ENCODE results near the gene GNG12.

GNG12 gene

GRCh38 chr1:67780637-67781036 is 52.6 kb downstream of the GNG12 start:
- no peak for DNase-seq

GRCh38 chr1:67777440-67777839 is 55.8 kb downstream of the GNG12 start:
- no peak for DNase-seq

GRCh38 chr1:67777016-67777415 is 56.3 kb downstream of the GNG12 start:
- no peak for DNase-seq

DNA sequence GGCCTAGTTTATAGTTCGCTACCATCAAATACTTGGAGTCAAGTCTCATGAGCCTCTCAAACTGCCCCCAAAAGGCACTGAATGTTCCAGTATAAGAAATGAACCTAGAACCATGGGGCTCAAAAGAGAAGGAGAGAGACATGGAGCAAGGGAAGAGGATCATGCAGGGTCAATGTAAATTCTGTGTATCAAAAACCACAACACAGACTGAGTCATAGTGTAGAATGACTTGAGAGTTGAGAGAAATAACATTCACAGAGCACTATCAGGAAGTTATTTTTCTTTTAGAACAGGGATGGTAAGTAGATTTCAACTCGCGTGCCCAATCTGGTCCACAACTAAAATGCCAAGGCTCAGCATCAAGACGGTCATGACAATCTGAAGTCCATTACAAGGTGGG is 59.8 kb downstream of the GNG12 start:
- no peak for DNase-seq

DNA sequence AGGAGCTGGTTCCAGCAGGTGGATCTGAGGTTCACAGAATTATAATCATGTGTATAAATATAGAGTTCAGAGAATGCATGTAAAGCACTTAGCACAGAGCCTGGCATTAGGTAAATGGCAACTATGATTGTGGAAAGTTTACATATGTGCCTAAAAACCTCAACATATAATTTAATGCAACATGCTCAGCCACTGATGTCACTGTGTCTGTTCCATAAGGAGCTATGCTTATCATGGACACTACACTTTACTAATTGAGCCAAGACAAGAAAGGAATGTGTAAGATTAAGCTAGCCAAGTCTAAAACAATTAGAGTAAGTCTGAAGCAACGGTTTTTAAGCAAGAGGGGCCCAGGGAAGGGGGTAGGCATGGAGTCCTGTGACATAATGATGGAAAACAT is 61.5 kb downstream of the GNG12 start:
- no peak for DNase-seq

GRCh38 chr1:67771152-67771551 is 62.1 kb downstream of the GNG12 start:
- peak; percentile 46 for DNase-seq

DNA sequence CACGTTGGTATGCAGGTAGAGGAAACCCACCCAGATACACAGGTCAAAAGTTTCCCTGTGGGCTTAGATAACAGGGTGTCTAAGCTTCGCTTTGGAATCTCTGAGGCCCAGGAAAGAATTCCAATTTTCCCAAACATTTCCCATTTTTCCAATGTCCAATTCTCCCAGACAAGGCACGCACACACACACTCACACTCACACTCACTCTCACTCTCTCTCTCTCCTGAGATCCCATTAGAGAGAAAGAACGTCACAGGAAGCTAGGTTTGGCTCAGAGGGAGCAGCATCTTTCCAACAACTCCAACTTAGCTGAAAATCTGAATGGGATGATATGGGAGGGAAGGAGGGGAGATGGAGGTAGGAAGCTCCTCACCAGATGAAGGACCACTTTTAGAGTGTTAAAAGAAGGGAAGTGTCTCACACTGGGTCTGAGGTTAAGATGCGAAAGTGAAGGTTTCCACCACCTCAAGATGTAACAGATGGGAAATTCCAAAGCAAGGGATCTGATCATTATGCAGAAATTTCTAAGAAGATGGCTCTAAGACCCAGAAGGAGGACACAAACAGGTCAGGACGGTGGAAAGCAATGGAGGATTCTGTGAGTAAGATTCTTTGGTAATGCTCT is 63.5 kb downstream of the GNG12 start:
- no peak for DNase-seq

GRCh38 chr1:67768480-67768879 is 64.8 kb downstream of the GNG12 start:
- no peak for DNase-seq

DNA sequence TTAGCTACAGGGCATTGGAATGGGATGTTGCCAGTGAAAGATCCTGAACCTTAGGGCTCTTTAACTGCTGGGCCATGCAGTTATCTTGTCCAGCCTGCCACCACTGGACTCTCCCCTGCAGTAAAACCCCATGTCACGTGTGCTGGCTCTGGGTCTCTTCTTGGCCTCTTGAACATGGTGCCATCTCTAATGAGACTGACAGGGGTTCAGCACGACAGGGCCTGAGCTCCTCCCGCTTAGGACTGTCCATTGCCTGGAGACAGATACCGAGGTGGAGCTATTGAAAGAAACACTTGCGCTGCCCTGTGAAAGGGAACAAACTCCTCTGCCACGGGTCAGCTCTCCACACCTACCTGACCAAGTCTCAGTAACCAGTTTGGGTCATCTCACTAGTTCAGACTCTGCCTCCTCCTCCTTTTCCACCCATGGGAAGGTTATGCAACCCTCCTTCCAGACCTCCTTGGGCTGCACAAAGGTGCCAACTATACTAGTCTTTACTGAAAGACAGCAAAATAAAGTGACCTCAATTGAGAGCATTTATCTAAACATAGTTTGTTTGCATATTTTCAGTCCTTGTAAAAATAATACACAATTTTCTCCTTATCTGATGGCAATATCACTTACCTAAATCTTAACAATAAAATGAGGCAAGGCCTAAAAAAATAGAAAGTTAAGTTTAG is 66.0 kb downstream of the GNG12 start:
- no peak for DNase-seq

GRCh38 chr1:67766141-67766978 is 66.9 kb downstream of the GNG12 start:
- DNase-seq = peak; percentile 49

DNA sequence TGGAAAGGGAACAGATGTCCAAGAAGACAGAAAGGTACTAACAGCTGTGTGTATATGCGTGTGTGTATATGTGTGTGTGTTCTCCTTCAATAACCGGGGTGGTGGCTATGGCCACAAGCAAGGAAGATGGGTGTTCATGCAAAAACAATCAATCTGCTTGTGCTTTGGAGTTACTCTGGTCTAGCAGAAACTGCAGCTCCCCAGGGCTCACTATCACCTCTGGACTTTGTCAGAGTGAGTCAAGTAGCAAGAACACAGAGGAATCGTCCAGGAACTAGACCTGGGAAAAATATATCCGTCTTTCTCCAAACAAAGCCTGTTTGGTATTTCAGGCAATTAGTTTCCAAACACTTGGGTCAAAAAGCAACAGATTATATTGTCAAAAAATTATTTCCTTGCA is 68.6 kb downstream of the GNG12 start:
- DNase-seq = no peak

DNA sequence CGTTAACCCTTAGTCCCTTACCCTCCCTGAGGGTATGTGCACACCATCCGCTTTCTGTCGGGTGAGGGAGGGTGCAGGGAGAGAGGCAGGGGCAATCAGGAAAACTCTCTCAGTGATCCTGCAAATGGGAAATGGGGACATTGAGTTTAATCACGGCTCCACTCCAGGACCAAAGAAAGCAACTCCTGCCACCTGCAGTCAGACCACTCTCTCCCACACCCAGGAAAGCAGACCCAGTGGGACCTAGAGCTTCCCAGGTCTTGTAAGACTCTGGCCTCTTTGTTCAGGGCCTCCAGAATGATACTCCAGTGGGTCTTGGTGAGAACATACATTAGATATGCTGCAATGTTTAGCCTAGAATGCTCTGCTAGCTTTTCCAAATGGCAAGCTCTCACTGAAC is 71.5 kb downstream of the GNG12 start:
- DNase-seq = no peak

GRCh38 chr1:67761091-67761490 is 72.2 kb downstream of the GNG12 start:
- no peak for DNase-seq

- peak; percentile 86 for DNase-seq
Measured at GRCh38 chr1:67760030-67760821, 73.0 kb downstream of the GNG12 start.

GRCh38 chr1:67759692-67760029 is 73.6 kb downstream of the GNG12 start:
- peak; percentile 54 for DNase-seq

- DNase-seq = no peak
Measured at GRCh38 chr1:67759066-67759465, 74.2 kb downstream of the GNG12 start.

DNA sequence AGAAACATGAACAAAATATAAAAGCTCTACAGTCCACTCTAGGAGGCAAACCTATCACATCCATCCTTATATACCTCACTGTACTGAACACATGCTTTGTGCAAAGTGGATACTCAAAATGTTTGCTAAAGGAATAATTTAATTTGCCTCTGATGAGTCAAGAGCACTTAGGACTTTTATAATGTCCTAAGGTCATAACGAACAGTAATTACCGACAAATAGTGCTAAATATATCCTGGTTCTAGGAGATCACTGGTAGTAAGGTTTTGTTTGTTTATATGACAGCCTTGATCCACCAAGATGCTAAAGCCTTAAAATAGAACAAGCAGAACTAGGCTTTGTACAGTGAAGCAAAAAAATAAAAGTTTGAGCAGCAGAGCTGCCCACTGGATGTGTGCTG is 77.6 kb downstream of the GNG12 start:
- no peak for DNase-seq

GRCh38 chr1:67755160-67755559 is 78.1 kb downstream of the GNG12 start:
- DNase-seq = no peak

DNA sequence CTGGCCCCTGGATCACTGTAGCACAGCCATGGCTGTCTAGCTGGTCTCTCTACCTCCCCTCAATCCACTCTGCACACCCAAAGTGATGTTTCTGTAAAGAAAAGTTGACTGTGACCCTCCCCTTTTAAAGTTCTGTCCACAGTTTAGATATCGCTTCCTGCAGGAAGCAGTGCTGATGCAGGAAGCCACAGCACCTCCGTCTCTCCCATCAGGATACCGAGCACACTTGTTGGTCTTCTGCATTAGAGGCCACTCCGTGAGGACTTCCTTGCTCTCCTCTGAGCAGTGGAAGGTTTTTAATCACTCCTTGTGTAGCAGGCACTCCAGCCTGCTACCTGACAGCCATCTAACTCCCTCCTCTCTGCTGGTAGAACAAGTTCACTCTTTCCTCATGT is 78.7 kb downstream of the GNG12 start:
- DNase-seq = no peak

DNA sequence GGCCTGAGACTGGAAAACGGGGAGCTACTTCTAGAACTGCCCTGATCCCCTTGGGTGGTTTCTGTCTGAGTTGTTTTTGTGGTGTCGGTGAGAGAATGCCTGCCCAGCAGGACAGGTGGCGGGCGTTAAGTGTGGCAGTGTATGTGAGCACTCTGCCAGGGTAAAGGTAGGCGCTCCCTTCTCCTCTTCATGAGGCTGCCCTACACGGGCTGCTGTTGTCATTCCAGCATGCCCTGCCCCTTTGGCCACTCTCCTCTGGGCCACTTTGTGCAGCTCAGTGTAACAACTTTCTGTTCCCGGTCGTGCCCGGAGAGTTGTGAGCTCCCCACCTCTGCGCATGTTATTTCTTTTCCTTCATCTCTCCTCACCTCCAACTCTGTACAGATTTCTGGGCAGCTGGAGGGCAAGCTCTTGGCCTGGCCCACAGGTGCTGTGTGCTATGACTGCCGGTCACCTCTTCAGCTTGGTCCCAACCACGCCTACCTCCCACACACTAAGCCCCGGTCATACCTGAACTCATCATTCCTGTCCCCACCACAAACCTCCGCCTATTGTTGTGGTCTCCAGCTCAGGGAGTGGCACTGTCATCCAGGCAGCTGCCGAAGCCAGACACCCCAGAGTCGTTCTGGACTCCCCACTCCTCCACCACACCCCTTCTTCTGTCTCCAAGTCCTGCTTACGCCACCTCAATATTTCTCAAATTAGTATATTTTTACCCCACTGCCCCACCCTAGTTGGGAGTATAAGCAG is 79.3 kb downstream of the GNG12 start:
- no peak for DNase-seq

- DNase-seq = no peak
Measured at GRCh38 chr1:67752306-67752705, 81.0 kb downstream of the GNG12 start.

GRCh38 chr1:67750691-67751054 is 82.6 kb downstream of the GNG12 start:
- DNase-seq = no peak

Data from RPMI8226 (cell line).